NCI-H748 (cell line): Measurements from ENCODE around the gene NT5C2.

Experiments used
- DNase-seq: peaks from one replicate; lab custom pipeline; 2025; ENCODE audit not compliant: unreplicated experiment; lab: John Stamatoyannopoulos, UW

The NT5C2 gene

DNA sequence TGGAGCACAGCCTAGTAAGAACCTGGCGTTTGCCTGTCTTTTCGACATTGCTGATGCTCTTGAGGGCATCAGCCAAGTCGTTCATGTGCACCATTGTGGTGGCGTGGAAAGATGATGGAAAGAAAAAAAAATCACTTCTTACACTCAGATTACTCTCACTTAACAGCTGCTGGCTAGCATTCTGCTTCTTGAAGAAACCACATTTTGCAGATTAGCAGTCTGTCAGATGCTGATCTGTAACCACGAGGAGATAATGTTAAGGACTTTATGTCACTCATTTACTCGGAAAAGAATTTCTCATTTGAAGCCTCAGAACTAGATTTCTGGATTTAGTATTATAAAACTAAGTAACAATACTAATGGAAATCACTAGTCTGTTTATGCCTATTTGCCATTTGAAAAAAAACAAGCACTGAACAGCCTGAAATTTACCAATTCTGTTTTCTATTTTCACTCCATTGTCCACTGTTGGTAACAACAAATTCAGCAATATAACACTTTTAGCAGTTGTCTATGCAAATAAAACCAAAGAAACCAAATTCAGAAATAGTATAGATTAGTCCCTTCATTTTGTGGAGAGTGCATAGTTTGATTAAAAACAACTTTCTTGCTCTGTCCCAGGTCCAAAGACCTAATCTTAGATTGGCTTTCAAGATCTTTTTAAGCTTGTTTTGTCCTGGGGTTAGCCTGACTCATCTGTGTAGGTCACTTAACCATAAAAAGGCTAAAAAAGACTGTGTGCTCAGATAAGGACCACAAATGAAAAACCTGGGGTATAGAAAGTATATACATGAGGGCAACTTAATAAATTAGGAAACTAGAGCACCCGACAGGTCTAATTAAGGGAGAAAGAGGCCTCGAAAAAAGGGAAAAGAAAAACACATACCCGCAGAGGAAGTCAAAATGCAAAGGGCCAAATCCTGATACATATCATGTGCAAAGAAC is 67.5 kb downstream of the NT5C2 start:
- no peak for DNase-seq

GRCh38 chr10:103124420-103125096 is 68.5 kb downstream of the NT5C2 start:
- no peak for DNase-seq

DNA sequence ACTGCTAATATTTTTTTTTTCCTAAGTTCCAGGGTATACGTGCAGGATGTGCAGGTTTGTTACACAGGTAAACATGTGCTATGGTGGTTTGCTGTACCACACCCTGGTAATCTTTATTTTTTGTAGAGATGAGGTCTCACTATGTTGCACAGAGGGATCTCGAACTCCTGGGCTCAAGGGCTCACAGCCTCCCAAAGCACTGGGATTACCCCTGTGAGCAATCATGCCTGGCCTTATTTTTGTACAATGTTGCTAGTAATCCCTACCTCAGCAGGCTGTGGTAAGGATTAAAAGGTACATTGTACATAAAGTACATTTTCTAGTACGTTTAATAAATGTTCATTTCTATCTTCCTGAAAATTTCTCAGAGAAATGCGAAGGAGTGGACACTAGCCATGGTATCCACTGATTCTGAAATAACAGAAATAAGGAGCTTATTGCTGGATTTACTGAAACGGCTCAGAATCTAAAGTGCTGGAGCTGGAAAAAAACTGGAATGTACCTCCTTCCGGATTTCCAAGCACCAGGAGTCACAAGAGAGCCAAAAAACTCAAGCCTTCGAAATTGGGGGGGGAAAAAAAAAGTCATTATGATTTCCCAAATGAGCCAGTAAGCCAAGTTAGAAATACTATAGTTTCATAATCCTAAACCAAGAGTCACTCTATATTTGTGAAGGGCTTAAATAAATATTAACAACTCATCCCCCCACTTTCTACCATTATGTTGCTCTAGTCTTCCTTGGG is 69.6 kb downstream of the NT5C2 start:
- no peak for DNase-seq

DNA sequence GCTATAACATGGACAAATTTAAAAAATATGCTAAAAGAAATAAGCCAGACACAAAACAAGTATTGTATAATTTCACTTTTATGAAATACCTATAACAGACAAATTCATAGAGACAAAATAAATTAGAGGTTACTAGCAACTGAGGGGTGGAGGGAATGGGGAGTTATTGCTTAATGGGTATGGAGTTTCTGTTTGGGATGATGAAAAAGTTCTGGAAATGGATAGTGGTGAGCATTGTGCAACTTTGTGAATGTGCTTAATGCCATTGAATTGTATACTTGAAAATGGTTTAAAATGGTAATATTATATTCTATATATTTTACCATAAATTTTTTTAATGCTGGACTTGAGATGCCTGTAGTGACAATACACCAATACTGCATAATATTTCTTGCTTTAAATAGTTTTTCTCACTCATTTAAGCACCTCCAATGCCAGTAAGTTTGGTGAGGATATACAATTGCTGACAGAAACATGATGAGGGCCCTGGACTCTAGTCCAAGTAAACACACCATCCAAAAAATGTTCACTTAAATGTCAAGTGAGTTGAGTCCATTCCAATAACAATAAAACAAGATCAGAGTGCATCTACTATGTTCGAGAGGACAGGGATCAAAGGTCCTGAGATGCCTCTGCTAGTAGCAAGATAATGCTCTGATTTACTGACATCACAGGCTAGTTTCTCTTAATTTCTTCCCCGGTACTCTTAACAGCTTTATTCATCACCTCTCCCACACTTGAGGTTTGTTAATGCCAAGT is 71.9 kb downstream of the NT5C2 start:
- DNase-seq, result no peak

- DNase-seq, result no peak
Observed at GRCh38 chr10:103120546-103120945, 72.5 kb downstream of the NT5C2 start.

- no peak for DNase-seq
Observed at GRCh38 chr10:103117247-103117646, 75.8 kb downstream of the NT5C2 start.

GRCh38 chr10:103114876-103115275 is 78.2 kb downstream of the NT5C2 start:
- DNase-seq, result peak; percentile 44

DNA sequence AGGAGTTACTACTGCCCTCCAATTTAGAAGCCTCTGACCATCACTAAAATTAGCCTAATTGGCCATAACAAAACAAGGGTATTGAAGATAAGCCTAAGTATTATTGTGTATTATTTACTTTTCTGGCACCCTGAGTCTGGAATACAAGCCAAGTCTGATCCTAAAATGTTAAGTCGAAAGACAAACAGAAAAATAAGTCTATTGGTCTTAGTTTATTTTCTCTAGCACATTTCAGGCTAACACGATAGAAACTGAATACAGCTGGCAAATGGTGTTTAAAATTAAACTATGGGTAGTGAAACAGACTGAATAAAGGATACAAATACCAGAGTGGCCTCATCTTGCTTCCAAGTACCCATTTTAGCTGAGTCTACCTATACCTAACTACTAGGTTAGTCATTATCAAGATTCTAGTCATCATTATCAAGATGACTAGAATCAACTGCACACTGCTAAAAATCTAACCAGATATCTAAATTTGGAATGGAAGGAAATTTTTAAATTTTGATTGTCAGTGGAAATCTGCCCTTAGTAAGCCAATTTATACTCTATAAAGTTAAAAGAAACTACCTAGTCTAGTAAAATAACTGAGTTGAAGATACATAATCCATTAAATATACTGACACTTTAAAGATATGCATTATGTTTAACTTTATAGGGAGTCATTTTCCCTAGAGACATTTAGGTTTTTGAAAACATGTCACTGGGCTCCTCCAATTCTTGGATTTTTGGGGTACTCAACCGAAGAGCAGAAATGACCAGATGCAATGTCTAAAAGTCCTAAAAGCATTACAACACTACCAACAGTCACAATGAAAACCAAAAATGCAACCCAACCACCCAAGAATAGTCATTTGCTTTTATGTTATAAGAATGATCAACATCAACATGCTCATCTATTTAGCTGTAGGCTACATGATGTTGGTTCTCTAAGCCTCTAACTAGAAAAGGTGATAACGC is 80.9 kb downstream of the NT5C2 start:
- no peak for DNase-seq

DNA sequence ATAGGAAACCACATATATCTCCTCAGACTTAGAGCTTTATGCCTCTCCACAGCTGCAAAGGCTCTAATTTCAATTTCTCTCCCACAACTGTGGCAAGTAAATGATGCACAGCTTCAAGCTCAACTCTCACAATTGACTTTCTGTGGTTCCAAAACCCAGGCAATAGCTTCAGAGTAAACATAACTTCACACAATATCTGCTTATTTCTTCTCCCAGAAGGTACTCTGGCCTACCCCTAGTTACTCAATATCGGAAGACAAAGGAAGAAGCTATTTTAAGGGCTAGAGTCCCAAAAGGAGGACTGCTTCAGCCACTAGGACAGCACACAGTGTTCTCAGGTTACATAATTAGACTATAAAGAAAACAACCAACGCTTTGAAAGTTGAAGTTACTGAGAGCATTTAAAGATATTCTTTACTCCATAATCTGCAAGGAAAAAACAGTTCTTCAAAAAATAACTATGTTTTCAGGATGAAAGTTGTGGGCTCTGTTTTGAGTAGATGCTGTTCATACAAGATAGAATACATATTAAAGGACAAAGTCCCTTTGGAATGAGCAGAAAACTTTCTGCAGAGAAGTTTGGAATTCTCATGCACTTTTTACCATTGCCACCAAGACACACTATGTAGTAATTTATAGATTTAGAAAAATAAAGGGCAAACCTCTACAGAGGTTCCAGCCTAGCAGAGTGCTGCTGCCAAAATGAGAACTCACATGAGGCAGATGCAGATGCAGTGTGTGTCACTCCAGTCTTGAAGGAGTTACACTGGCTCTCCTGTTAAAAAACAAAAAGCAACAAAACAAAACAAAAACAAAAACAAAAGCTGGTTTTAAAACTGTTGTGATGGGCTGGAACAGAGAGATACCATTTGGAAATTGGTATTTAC is 81.8 kb downstream of the NT5C2 start:
- DNase-seq, result no peak

DNA sequence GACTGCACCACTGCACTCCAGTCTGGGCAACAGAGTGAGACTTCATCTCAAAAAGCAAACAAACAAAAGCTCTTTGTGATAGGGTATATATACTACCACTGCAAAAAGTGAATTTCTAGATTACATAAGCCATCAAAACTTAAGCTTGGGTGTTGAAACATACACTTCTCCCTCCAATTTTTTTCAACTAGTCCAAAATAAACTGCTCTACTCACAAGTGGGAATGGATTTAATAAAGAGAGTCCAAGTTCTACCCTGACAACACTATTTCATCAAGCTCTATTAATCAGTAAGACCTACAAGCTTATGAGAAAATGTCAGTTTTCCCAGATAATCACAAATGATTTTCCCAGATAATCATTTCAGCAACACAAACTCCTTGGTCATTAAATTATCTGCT is 82.7 kb downstream of the NT5C2 start:
- no peak for DNase-seq

DNA sequence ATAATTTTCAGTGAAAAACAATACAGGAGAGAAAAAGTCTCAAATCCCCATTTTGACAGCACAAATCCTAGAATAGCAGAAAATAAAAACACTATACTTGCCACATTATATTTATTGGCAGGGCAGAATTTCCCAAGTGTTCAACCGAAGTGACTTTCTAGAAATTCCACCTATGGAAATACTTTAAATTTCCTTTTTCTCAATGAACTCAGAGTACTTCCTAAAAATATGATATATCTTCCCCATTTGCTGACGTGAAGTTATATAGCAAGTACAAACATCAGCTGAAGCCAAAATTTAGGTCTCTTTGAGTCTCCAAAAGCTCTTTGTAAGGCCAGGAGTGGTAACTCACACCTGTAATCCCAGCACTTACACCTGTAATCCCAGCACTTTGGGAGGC is 83.3 kb downstream of the NT5C2 start:
- no peak for DNase-seq

DNA sequence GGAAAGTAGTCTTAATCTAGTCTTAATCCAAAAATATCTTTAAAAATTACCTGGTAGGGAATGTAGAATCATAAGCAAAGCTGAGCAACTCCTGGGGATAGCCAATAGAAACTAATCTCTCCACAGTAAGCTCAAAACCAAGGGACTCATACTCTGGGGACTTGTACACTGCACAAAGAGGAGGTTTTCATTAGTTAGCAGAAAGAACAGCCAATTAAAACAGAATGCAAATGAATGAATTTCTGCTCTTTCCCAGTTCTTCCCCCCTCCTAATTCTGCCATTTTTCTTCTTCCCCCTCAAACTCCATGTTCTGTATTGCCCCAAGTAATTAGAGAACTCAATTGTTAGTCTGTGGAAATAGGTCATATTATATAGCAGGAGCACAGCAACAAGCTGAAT is 86.5 kb downstream of the NT5C2 start:
- DNase-seq, result no peak

DNA sequence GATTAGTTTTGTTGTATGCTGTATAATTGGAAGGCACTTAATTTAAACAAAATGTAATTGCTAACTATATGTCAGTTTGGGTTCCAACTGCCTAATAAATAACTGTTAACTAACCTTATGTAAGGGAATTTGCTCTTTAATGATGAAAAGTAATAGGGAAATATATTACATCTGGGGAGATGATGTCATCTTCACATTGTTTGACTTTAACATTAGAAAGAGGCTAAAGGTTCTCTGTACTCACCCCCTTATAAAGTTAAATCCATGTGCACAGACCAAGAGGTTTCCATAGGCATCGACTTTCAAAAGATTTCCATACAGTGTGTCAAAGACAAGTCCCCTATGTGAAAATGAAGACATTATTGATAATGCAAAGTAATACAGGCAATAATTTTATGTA is 87.6 kb downstream of the NT5C2 start:
- no peak for DNase-seq

GRCh38 chr10:103104721-103105120 is 88.4 kb downstream of the NT5C2 start:
- DNase-seq, result no peak

DNA sequence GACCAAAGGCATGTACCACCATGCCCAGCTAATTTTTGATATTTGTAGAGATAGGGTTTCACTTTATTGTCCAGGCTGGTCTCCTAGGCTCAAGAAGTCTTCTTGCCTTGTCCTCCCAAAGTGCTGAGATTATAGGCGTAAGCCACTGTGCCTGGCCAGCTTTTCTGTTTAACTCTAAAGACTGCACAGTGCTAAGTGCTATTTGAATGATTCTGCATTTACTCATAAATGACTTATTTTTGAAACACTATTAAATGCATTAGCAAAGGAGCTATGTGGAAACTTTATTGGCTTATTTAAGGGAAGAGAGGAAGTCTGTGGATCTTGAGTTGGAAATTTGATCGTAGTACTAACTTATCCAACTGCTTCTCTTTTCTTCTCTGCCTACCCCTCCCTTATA is 89.1 kb downstream of the NT5C2 start:
- DNase-seq, result no peak

DNA sequence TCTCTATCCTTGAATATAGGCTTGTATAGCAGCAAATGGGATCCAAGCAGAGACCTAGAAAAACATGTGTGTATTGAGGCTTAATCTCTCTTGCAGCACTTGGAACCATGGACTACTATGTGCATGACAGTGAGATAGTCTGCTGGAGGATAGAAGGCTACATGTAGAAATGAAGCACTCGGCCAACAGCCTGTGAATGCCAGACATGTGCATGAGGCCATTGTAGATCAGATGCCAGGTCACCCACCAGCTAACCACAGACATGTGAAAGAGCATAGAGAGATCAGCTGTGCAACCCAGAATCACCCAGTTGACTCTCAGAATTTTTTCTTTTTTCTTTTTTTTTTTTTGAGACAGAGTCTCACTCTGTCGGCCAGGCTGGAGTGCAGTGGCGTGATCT is 90.9 kb downstream of the NT5C2 start:
- DNase-seq, result no peak

GRCh38 chr10:103100620-103101019 is 92.5 kb downstream of the NT5C2 start:
- no peak for DNase-seq

- DNase-seq, result no peak
Observed at GRCh38 chr10:103098240-103098639, 94.8 kb downstream of the NT5C2 start.

GRCh38 chr10:103096130-103096529 is 96.9 kb downstream of the NT5C2 start:
- no peak for DNase-seq
